ENCODE results near the gene TJP1.

The TJP1 gene

DNA sequence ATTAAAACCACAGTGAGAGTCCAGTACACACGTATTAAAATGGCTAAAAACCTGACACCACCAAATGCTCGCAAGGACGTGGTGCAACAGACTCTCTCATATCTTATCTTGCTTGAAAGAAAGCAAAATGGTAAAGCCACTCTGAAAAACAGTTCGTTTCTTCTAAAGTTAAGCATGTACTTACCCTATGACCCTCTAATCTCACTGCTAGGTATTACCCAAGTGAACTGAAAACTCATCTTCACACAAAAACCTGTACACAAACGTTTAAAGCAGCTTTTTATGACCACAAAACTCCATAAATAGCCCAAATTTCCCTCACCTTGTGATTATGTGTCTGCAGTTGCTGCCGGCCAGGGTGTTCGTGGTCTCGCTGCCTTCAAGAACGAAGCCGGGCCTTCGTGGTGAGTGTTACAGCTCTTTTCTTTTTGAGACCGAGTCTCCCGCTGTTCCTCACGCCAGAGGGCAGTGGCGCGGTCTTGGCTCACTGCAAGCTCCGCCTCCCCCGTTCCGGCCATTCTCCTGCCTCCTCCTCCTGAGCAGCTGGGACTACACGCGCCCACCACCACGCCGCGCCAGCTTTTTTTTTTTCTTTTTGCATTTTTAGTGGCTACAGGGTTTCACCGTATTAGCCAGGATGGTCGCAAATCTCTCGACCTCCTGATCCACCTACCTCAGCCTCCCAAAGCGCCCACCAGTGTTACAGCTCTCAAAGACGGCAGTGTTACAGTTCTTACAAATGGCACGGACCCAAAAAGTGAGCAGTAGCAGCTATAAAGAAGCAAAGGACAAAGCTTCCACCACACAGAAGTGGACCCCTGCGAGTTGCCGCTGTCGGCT, 165.4 kb downstream of the TJP1 start:
- no peak for DNase-seq

DNA sequence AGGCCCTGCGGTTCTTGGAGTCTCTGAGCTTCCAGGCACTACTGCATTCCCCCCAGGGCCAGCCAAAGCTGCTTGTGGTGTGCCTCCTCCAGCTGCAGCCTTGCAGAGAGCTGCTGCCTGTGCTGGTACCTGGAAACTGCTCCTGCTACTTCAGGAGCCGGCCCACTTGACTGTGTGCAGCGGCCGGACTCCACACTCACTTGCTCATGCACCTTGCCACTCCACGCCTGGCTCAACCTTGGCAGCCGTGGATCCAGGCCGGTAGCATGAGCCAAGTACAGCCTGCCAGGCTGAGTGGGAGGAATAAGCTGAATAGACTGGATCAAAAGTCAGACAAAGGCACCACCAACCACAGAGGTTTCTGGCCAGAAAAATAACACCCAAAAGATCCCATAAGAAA, 169.7 kb downstream of the TJP1 start:
- no peak for DNase-seq

DNA sequence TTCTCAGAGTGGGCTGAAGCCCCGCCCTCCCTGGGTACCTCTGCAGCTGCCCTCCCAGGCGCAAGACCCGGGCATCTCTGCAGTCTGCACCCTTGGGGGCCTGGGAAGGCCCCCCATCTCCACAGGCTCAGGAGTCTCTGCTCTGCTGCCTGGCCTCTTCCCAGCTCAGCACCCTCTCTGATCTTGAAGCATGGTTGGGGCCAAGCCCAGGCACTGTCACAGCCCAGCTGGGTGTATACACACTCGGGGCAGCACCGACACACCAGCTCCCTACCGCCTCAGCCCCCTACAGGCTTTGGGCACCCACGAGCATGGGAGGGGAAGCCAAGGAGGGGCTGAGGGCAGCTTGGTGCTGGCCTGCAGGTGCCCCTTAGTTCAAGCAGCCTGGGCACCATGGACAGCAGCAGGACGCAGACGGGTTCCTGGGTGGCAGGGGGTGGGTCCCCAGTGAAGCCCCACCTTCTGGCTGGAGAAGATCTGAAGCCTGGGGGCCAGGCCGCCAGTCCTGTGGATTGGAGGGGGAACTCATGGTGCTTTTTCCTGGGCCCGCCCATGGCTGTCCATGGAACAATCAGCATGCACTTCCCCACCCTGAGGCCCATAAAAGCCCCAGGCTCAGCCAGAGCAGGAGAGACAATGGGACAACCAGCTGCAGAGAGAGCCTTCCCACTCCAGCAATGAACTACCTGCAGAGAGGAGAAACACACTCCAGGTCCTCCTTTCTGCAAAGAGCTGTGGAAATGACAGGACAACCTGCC, 170.6 kb downstream of the TJP1 start:
- DNase-seq = no peak
